Gastrocnemius medialis (tissue), 4 donors: Measurements from ENCODE around the gene SUPT4H1.

ENCODE experiments used
- CTCF ChIP-seq, 5 experiments: fragments of 450-650 bp in 3 of 5; fragments of 200-600 bp in 2 of 5; sonication (generic) in 2 of 5; IDR thresholded peaks in 4 of 5; conservative IDR thresholded peaks in 1 of 5; 1 replicate in 4 of 5; 2 replicates in 1 of 5; pipeline ENCODE4 v1.5.1; 2016 to 2019; ENCODE audit warnings: antibody characterized with exemption in 5 of 5, mild to moderate bottlenecking in 3 of 5, moderate library complexity in 3 of 5
- POLR2A ChIP-seq, 2 donors: fragments of 450-650 bp; IDR thresholded peaks; one replicate each; pipeline ENCODE4 v1.6.1; 2017; ENCODE audit warnings: antibody characterized with exemption in 2 of 2, mild to moderate bottlenecking in 2 of 2, moderate library complexity in 2 of 2

GRCh38 chr17:58381124-58382035 lies 29.4 kb upstream of the SUPT4H1 start:
- TF ChIP-seq CTCF (IDR thresholded peaks at IDR 0.05 in 4 of 5, conservative IDR thresholded peaks at IDR 0.05 in 1 of 5): no peak
- no peak for TF ChIP-seq POLR2A (IDR thresholded peaks at IDR 0.05)
